ENCODE data around the gene CTRB1. TPM values are rescaled to one million over a fixed set of nuclear protein-coding genes. Genes with fewer than 3 reads are reported as not detected.

Gene CTRB1
- not detected for polyA plus RNA-seq
- long read RNA-seq, donor 1: 0 reads
- long read RNA-seq, donor 2: 0 reads
- long read RNA-seq, donor 3: 0 reads
- long read RNA-seq, donor 4: 0 reads
- long read RNA-seq, donor 5: 0 reads
- long read RNA-seq, donor 6: 0 reads
- long read RNA-seq, donor 7: 0 reads
- long read RNA-seq, donor 8: 0 reads
- long read RNA-seq, donor 9: 0 reads
- long read RNA-seq, donor 10: 0 reads
- long read RNA-seq, donor 11: 0 reads

DNA sequence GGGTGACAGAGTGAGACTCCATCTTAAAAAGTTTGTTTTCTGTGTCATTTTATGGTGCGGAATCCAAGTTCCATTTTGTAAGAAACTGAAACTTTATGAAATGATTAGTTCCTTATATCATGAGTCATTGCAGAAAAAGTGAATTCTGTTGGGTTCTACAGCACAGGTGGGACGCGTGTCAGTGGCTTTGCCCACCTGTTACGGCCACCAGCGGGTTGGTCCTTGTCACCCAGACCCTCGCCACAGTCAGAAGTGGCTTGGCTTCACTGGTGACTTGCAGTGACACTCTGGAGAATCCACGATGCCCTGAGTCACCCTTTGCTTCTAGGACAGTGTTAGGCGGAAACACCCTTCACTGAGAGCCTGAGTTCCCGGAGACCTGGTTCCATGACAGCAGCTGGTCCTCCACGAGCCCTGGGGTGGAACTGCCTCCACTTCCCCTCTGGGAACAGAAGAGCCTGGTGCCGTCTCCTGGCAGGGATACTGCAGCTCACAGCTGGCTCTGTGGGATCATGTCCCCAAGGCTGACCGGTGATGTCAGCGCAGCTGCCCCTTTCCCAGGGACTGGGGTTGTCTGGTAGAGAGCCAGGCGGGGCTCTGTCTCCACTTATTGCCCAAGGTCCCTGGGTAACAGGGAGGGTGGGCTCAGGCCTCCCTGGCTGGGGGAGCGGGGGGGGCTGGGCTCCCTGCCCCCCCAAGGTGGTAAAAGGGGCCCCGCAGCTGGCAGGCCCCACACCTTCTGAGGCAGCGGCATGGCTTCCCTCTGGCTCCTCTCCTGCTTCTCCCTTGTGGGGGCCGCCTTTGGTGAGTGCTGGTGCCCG, at the start of gene CTRB1:
Gene CTRB1 (plus strand): TSS at position 733 of the 821 bp plus-strand sequence. CDS start 20 bp downstream, at position 753.
- no peak within 1 kb of the TSS for H3K4me3 ChIP-seq (ENCODE audit: low read length)
- H3K4me1 ChIP-seq (ENCODE audit: control insufficient read depth, insufficient read depth, low read length): no peaks in the 10 kb centered on the region
- no peak for DNase-seq
- 100% methylated on average over 1 of the region's 19 CpGs for WGBS (ENCODE audit: insufficient coverage, low lambda C conversion rate)
- no peaks in the 10 kb centered on the region for H3K27me3 ChIP-seq (ENCODE audit: control insufficient read depth, insufficient read depth, low read length)
- no peaks in the 10 kb centered on the region for H3K36me3 ChIP-seq (ENCODE audit: control insufficient read depth, insufficient read depth, low read length)
- H3K27ac ChIP-seq (ENCODE audit: low read length): no peak within 1 kb of the TSS
- no peaks in the 10 kb centered on the region for H3K9me3 ChIP-seq (ENCODE audit: control insufficient read depth, low read depth, low read length)

DNA sequence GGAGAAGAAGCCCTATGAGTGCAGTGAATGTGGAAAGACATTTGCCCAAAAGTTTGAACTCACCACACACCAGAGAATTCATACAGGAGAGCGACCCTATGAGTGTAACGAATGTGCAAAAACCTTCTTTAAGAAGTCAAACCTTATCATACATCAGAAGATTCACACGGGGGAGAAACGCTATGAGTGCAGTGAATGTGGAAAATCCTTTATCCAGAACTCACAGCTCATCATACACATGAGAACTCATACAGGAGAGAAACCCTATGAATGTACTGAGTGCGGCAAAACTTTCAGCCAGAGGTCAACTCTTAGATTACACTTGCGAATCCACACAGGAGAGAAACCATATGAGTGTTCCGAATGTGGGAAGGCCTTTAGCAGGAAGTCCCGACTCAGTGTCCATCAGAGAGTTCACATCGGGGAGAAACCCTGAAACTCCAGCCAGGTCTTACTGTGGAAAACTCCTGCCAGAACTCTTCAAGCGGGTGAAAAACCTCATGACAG, 48.8 kb upstream of the CTRB1 start:
- Histone ChIP-seq H3K4me3 (ENCODE audit: low read length) (no peak overlapping the region), H3K4me1 (ENCODE audit: control insufficient read depth, insufficient read depth, low read length) (no peaks in the 10 kb centered on the region), H3K27ac (ENCODE audit: low read length) (no peak overlapping the region), H3K27me3 (ENCODE audit: control insufficient read depth, insufficient read depth, low read length) (no peaks in the 10 kb centered on the region), H3K36me3 (ENCODE audit: control insufficient read depth, insufficient read depth, low read length) (peaks cover 52% of the 10 kb centered on the region), H3K9me3 (ENCODE audit: control insufficient read depth, low read depth, low read length) (peaks cover 63% of the 10 kb centered on the region)
- DNase-seq: no peak
- WGBS (ENCODE audit: insufficient coverage, low lambda C conversion rate): 100% methylated on average over 1 of the region's 10 CpGs

DNA sequence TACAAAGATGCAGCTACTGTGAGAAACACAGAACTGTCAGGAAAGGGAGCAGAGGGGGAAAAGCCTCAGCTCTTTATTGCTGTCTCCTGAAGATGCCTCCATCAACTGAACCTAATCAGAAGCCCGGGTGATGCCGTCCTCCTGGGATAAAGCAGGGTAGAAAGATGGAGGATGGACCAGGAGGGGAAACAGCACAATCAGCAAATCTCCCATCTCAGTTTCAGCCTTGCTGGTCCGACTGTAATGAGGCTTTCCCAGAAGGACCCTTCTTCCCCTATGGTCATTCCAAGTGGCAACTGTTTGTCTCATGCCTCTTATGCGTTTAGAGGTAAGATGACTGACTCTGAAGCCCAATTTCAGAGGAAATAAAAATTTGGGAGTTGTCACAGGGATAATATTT, 46.2 kb upstream of the CTRB1 start:
- Histone ChIP-seq H3K27ac (ENCODE audit: low read length) (no peak overlapping the region), H3K4me1 (ENCODE audit: control insufficient read depth, insufficient read depth, low read length) (no peaks in the 10 kb centered on the region), H3K36me3 (ENCODE audit: control insufficient read depth, insufficient read depth, low read length) (peaks cover 33% of the 10 kb centered on the region), H3K4me3 (ENCODE audit: low read length) (no peak overlapping the region), H3K9me3 (ENCODE audit: control insufficient read depth, low read depth, low read length) (peaks cover 50% of the 10 kb centered on the region), H3K27me3 (ENCODE audit: control insufficient read depth, insufficient read depth, low read length) (no peaks in the 10 kb centered on the region)
- no CpG with 5 or more reads among the region's 4 CpGs for WGBS (ENCODE audit: insufficient coverage, low lambda C conversion rate)
- DNase-seq: no peak

DNA sequence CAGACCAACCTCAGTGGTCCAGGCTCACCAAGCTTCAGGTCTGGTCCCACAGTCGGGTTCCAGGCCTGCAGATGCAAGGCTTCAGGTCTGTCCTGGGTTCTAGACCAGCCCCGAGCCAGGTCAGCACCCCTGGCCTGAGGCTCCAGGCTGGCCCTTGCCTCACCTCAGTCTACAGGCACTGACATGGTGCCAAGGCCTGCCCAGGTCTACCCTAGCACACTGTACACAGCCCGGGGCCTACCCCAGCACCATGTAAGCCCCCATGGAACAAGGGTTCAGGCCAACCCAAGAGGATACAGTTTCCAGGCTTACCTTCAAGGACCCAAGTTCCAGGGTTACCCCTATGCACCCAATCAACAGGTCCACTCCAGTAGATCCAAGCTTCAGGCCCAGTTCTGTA, 43.7 kb upstream of the CTRB1 start:
- Histone ChIP-seq H3K27ac (ENCODE audit: low read length) (no peak overlapping the region), H3K36me3 (ENCODE audit: control insufficient read depth, insufficient read depth, low read length) (peaks cover 9% of the 10 kb centered on the region), H3K4me1 (ENCODE audit: control insufficient read depth, insufficient read depth, low read length) (no peaks in the 10 kb centered on the region), H3K4me3 (ENCODE audit: low read length) (no peak overlapping the region), H3K9me3 (ENCODE audit: control insufficient read depth, low read depth, low read length) (peaks cover 33% of the 10 kb centered on the region), H3K27me3 (ENCODE audit: control insufficient read depth, insufficient read depth, low read length) (no peaks in the 10 kb centered on the region)
- no peak for DNase-seq
- WGBS (ENCODE audit: insufficient coverage, low lambda C conversion rate): no CpG with 5 or more reads among the region's 3 CpGs

DNA sequence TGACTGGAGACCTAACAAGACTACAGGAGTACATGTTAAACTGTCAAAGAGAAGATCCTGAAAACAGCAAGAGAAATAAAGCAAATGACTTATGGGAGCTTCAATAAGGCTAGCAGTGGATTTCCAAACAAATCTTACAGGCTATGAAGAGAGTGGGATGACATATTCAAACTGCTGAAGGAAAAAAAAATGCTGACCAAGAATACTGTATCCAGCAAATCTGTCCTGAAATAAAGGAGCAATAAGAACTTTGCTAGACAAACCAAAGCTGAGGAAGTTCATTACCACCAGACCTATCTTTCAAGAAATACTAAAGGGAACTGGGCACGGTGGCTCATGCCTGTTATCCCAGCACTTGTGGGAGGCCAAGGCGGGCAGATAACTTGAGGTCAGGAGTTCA, 41.9 kb upstream of the CTRB1 start:
- Histone ChIP-seq H3K36me3 (ENCODE audit: control insufficient read depth, insufficient read depth, low read length) (peaks cover 3% of the 10 kb centered on the region), H3K9me3 (ENCODE audit: control insufficient read depth, low read depth, low read length) (peaks cover 24% of the 10 kb centered on the region), H3K27ac (ENCODE audit: low read length) (no peak overlapping the region)

DNA sequence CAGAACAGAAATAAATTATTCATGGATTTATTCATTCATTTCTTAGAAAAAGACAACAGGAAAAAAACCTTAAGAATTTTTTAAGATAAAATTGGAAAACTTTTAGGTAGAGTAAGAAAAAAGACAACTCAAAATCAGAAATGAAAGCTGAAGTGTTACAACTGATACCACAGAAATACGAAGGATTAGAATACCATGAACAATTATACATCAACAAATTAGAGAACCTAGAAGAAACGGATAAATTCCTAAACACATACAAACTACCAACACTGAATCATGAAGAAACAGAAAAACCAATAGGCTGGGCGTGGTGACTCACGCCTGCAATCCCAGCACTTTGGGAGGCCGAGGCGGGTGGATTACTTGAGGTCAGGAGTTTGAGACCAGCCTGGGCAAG, 39.6 kb upstream of the CTRB1 start:
- H3K36me3 ChIP-seq (ENCODE audit: control insufficient read depth, insufficient read depth, low read length): no peaks in the 10 kb centered on the region
- no peak overlapping the region for H3K4me3 ChIP-seq (ENCODE audit: low read length)
- WGBS (ENCODE audit: insufficient coverage, low lambda C conversion rate): 100% methylated on average over 2 of the region's 6 CpGs
- no peak for DNase-seq
- peaks cover 20% of the 10 kb centered on the region for H3K9me3 ChIP-seq (ENCODE audit: control insufficient read depth, low read depth, low read length)
- no peaks in the 10 kb centered on the region for H3K27me3 ChIP-seq (ENCODE audit: control insufficient read depth, insufficient read depth, low read length)
- no peak overlapping the region for H3K27ac ChIP-seq (ENCODE audit: low read length)
- H3K4me1 ChIP-seq (ENCODE audit: control insufficient read depth, insufficient read depth, low read length): no peaks in the 10 kb centered on the region

More for the DNA sequence above, 41.9 kb upstream of the CTRB1 start:
- H3K4me1 ChIP-seq (ENCODE audit: control insufficient read depth, insufficient read depth, low read length): no peaks in the 10 kb centered on the region
- WGBS (ENCODE audit: insufficient coverage, low lambda C conversion rate): no CpG with 5 or more reads among the region's 2 CpGs
- no peak for DNase-seq
- no peaks in the 10 kb centered on the region for H3K27me3 ChIP-seq (ENCODE audit: control insufficient read depth, insufficient read depth, low read length)
- no peak overlapping the region for H3K4me3 ChIP-seq (ENCODE audit: low read length)

DNA sequence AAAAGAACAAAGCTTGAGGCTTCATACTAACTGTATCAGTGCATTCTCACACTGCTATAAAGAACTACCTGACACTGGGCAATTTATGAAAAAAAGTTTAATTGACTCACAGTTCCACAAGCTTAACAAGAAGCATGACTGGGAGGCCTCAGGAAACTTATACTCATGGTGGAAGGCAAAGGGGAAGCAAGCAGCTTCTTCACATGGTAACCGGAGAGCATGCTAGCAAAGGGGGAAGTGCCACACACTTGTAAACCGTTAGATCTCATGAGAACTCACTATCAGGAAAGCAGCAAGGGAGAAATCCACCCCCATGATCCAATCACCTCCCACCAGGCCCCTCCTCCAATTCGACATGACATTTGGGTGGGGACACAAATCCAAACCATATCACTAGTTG, 37.2 kb upstream of the CTRB1 start:
- no peaks in the 10 kb centered on the region for H3K4me1 ChIP-seq (ENCODE audit: control insufficient read depth, insufficient read depth, low read length)
- no CpG with 5 or more reads among the region's 3 CpGs for WGBS (ENCODE audit: insufficient coverage, low lambda C conversion rate)
- H3K4me3 ChIP-seq (ENCODE audit: low read length): no peak overlapping the region
- H3K9me3 ChIP-seq (ENCODE audit: control insufficient read depth, low read depth, low read length): peaks cover 4% of the 10 kb centered on the region
- DNase-seq: no peak
- no peaks in the 10 kb centered on the region for H3K27me3 ChIP-seq (ENCODE audit: control insufficient read depth, insufficient read depth, low read length)
- no peak overlapping the region for H3K27ac ChIP-seq (ENCODE audit: low read length)
- no peaks in the 10 kb centered on the region for H3K36me3 ChIP-seq (ENCODE audit: control insufficient read depth, insufficient read depth, low read length)

DNA sequence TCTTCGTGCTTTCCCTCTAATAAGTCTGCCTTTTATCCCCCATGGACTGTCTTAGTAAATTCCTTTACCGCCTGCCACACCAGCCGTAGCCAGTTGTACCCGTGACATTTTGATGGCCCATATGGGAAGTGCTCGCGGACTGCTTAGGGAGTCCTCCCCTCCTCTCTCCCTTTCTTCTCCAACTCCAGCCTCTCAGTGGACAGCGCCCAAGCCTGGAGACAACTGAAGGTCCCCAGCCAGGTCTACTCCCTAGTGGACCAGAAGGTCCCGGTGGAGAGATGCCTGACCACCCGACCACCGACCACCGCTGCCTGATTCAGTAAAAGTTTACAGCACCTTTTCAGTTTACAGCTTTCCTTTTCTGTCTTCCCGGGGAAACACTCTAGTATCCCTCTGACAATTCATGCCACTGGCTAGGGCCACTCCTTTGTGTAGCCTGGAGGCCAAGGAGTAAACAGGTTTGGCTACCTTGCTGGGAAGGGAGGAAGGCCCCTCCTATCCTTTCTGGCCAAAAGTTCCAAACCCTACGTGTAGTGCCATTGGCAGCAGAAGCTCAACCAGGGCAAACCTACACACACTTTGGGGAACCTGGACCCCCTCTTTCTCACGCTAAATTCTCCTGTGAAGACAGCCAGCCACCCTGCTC, 29.8 kb upstream of the CTRB1 start:
- no peaks in the 10 kb centered on the region for H3K27me3 ChIP-seq (ENCODE audit: control insufficient read depth, insufficient read depth, low read length)

DNA sequence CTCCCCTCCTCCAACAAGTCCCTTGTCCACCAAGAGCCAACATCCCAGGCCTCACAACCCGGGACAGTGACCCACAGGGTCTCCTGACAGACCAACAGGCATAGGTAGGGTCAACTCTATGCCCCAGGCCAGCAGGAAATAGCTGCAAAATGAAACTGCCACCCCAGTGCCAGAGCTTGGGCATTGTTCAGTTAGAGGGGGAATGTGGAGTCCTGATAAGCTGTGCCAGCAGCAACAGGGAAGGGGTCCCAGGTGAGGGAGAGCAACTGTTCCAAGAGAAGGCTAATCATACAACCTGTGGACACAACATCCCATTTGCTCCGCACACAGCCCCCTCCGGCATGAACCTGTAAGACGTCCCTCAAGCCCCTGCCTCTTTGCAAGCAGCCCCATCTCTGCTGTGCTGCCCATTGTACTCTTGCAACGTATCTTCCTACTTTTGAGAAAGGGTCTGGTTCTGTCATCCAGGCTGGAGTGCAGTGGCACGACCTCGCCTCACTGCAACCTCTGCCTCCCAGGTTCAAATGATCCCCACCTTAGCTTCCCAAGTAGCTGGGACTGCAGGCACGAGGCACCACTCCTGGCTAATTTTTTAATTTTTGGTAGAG, 29.0 kb upstream of the CTRB1 start:
- no peaks in the 10 kb centered on the region for H3K9me3 ChIP-seq (ENCODE audit: control insufficient read depth, low read depth, low read length)
- H3K4me3 ChIP-seq (ENCODE audit: low read length): no peak overlapping the region
- no peaks in the 10 kb centered on the region for H3K27me3 ChIP-seq (ENCODE audit: control insufficient read depth, insufficient read depth, low read length)
- no peaks in the 10 kb centered on the region for H3K4me1 ChIP-seq (ENCODE audit: control insufficient read depth, insufficient read depth, low read length)
- H3K27ac ChIP-seq (ENCODE audit: low read length): no peak overlapping the region
- DNase-seq: no peak
- no peaks in the 10 kb centered on the region for H3K36me3 ChIP-seq (ENCODE audit: control insufficient read depth, insufficient read depth, low read length)
- no CpG with 5 or more reads among the region's 8 CpGs for WGBS (ENCODE audit: insufficient coverage, low lambda C conversion rate)

More for the DNA sequence above, 29.8 kb upstream of the CTRB1 start:
- Histone ChIP-seq H3K4me3 (ENCODE audit: low read length) (no peak overlapping the region), H3K9me3 (ENCODE audit: control insufficient read depth, low read depth, low read length) (no peaks in the 10 kb centered on the region), H3K27ac (ENCODE audit: low read length) (no peak overlapping the region), H3K4me1 (ENCODE audit: control insufficient read depth, insufficient read depth, low read length) (no peaks in the 10 kb centered on the region), H3K36me3 (ENCODE audit: control insufficient read depth, insufficient read depth, low read length) (no peaks in the 10 kb centered on the region)
- WGBS (ENCODE audit: insufficient coverage, low lambda C conversion rate): no CpG with 5 or more reads among the region's 14 CpGs
- DNase-seq: no peak

DNA sequence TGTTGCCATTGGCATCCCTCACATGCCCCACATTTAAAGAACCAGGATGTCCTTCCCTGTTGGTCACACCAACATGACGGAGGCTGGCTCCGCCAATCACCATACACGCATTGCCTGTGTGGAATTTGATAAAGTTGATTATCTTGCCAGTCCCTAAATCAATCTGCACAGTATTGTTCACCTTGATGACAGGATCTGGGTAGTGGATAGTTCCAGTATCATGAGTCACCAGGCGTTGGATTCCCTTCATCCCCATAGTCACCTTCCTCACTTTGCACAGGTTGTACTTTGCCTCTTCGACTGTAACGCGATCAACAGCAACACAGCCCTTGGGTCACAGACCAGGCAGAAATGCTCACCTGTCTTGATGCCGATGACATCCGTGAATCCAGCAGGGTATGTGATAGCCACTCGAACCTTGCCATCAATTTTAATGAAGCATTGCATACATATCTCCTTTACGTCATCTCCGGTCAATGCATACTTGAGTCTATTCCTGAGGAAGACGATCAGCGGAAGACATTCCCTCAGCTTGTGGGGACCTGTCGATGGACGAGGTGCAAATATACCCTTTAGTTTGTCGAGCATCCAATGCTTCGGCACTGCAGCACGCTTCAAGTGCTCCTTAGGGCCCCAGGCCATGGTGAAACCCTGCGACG, 26.1 kb upstream of the CTRB1 start:
- Histone ChIP-seq H3K4me1 (ENCODE audit: control insufficient read depth, insufficient read depth, low read length) (no peaks in the 10 kb centered on the region), H3K36me3 (ENCODE audit: control insufficient read depth, insufficient read depth, low read length) (no peaks in the 10 kb centered on the region), H3K4me3 (ENCODE audit: low read length) (no peak overlapping the region), H3K9me3 (ENCODE audit: control insufficient read depth, low read depth, low read length) (no peaks in the 10 kb centered on the region), H3K27me3 (ENCODE audit: control insufficient read depth, insufficient read depth, low read length) (peaks cover 4% of the 10 kb centered on the region), H3K27ac (ENCODE audit: low read length) (no peak overlapping the region)
- DNase-seq: no peak
- WGBS (ENCODE audit: insufficient coverage, low lambda C conversion rate): no CpG with 5 or more reads among the region's 21 CpGs
